Heart left ventricle (tissue), 13 donors: Measurements from ENCODE around the gene TLE4.

ENCODE experiments used
- CTCF ChIP-seq, 12 donors: fragments of 200-600 bp; sonication (generic) in 4 of 12; IDR thresholded peaks; one replicate each; pipeline versions ENCODE4 v1.5.0 to v1.8.0; 2018 to 2022; ENCODE audit warnings: antibody characterized with exemption in 12 of 12, mild to moderate bottlenecking in 5 of 12
- POLR2A ChIP-seq, 2 donors: fragments of 450-650 bp; IDR thresholded peaks; one replicate each; pipeline ENCODE4 v1.6.1; 2017; ENCODE audit warnings: antibody characterized with exemption in 2 of 2, mild to moderate bottlenecking in 2 of 2, moderate library complexity in 2 of 2
- donor health status: ischemic (EF 13 %, LVEDD 7.1; RV severe dilation, severe dysfunction).
- donor health status: DM: no; HTN: yes; CAD: no.
- donor health status: DM: no; HTN: no; CAD: no.
- donor health status: ischemic (EF 25% LVEDD 6.9; RV normal size, moderate dysfunction).
- donor health status: ischemic (EF 25% LVEDD 5.7; RV mildly dilated, moderate dysfunction).
- donor health status: ischemic (EF 35%, LVEDD 5.7; RV mildly dilated, moderate dysfunction).
- donor health status: nonischemic (EF 11% LVEDD 7.7; RV severe dilation, severe dysfunction).
- donor health status: DM: yes; HTN: yes; CAD: no.
- donor health status: PGD.
- donor health status: ischemic (EF 29% LVEDD 5.4; RV normal size, mild dysfunction).
- donor health status: nonischemic (EF 23%, LVEDD 6.1; RV moderate dilation, normal function).

GRCh38 chr9:79588488-79589223, 16.9 kb downstream of the TLE4 start:
- TF ChIP-seq POLR2A (IDR thresholded peaks at IDR 0.05) (no peak), CTCF (IDR thresholded peaks at IDR 0.05) (no peak)
